HepG2 (cell line): Measurements from ENCODE around the gene NEDD8. TPM values are rescaled to one million over a fixed set of nuclear protein-coding genes. Genes with fewer than 3 reads are reported as not detected.
A peak's percentile ranks its signal among the peaks of the same experiment; 100 is the strongest.

ENCODE experiments used
- ATM ChIP-seq: fragments of 450-650 bp; IDR thresholded peaks from 2 replicates; pipeline ENCODE4 v1.7.1; 2017; ENCODE audit warnings: mild to moderate bottlenecking, borderline replicate concordance
- BHLHE40 ChIP-seq: IDR thresholded peaks from 2 replicates; pipeline ENCODE4 v1.6.1; 2011; ENCODE audit warnings: low read length, improper control_type of control experiment
- CENPBD1 ChIP-seq: sonication (generic); formaldehyde crosslinking; IDR thresholded peaks from 2 replicates; pipeline ENCODE4 v1.8.0; 2022; ENCODE audit warnings: missing genetic modification reagents, low read depth, mild to moderate bottlenecking, borderline replicate concordance
- DMAP1 ChIP-seq: IDR thresholded peaks from 2 replicates; pipeline ENCODE4 v1.6.1; 2016
- DNMT1 ChIP-seq: sonication (generic); formaldehyde crosslinking; IDR thresholded peaks from 2 replicates; pipeline ENCODE4 v1.5.1; 2020; ENCODE audit warnings: mild to moderate bottlenecking, missing genetic modification reagents
- FOXC1 ChIP-seq: sonication (generic); formaldehyde crosslinking; IDR thresholded peaks from 2 replicates; pipeline ENCODE4 v1.8.0; 2022; ENCODE audit warnings: mild to moderate bottlenecking, missing genetic modification reagents, borderline replicate concordance
- MAFG ChIP-seq: sonication (generic); formaldehyde crosslinking; IDR thresholded peaks from 2 replicates; pipeline ENCODE4 v1.5.1; 2020; ENCODE audit warnings: mild to moderate bottlenecking, missing genetic modification reagents
- PHB2 ChIP-seq: fragments of 450-650 bp; IDR thresholded peaks from 2 replicates; pipeline ENCODE4 v1.6.1; 2018; ENCODE audit not compliant: partially characterized antibody
- PRMT3 ChIP-seq: sonication (generic); formaldehyde crosslinking; IDR thresholded peaks from 2 replicates; pipeline ENCODE4 v1.8.1; 2022; ENCODE audit warnings: low read depth, mild to moderate bottlenecking, moderate library complexity, missing genetic modification reagents, borderline replicate concordance
- PTBP1 ChIP-seq: fragments of 200-400 bp; formaldehyde crosslinking; IDR thresholded peaks from 2 replicates; pipeline ENCODE4 v1.6.1; 2018; ENCODE audit warnings: low read length, low read depth; ENCODE audit not compliant: poor library complexity, severe bottlenecking
- SNRNP70 ChIP-seq: fragments of 200-400 bp; formaldehyde crosslinking; IDR thresholded peaks from 2 replicates; pipeline ENCODE4 v1.6.1; 2017; ENCODE audit warnings: mild to moderate bottlenecking, low read depth, low read length, moderate library complexity
- SPEN ChIP-seq: sonication (generic); formaldehyde crosslinking; IDR thresholded peaks from 2 replicates; pipeline ENCODE4 v1.5.1; 2020; ENCODE audit warnings: low read depth, mild to moderate bottlenecking, missing genetic modification reagents
- SRF ChIP-seq: IDR thresholded peaks from 2 replicates; pipeline ENCODE4 v1.6.1; 2011; ENCODE audit warnings: mild to moderate bottlenecking, low read depth, low read length, moderate library complexity
- THYN1 ChIP-seq: sonication (generic); formaldehyde crosslinking; IDR thresholded peaks from 2 replicates; pipeline ENCODE4 v1.8.1; 2023; ENCODE audit warnings: low read depth, mild to moderate bottlenecking, moderate library complexity, missing genetic modification reagents, borderline replicate concordance
- ZFAT ChIP-seq: sonication (generic); formaldehyde crosslinking; conservative IDR thresholded peaks from 2 replicates; pipeline ENCODE4 v1.8.1; 2023; ENCODE audit warnings: missing genetic modification reagents, inconsistent platforms
- ZFP82 ChIP-seq: sonication (generic); formaldehyde crosslinking; IDR thresholded peaks from 2 replicates; pipeline ENCODE4 v1.5.1; 2020; ENCODE audit warnings: mild to moderate bottlenecking, missing genetic modification reagents, borderline replicate concordance
- ZFP90 ChIP-seq: sonication (generic); formaldehyde crosslinking; IDR thresholded peaks from 2 replicates; pipeline ENCODE4 v1.8.0; 2022; ENCODE audit warnings: missing genetic modification reagents, mild to moderate bottlenecking, inconsistent platforms, borderline replicate concordance
- ZFYVE20 ChIP-seq: sonication (generic); formaldehyde crosslinking; IDR thresholded peaks from 2 replicates; pipeline ENCODE4 v1.8.0; 2023; ENCODE audit warnings: low read depth, mild to moderate bottlenecking, moderate library complexity, missing genetic modification reagents, borderline replicate concordance
- ZIK1 ChIP-seq: sonication (generic); formaldehyde crosslinking; IDR thresholded peaks from 2 replicates; pipeline ENCODE4 v1.5.0; 2020; ENCODE audit warnings: mild to moderate bottlenecking, low read depth, missing genetic modification reagents, borderline replicate concordance
- ZNF562 ChIP-seq: sonication (generic); formaldehyde crosslinking; IDR thresholded peaks from 2 replicates; pipeline ENCODE4 v1.8.0; 2022; ENCODE audit warnings: missing genetic modification reagents, borderline replicate concordance
- ZNF563 ChIP-seq: sonication (generic); formaldehyde crosslinking; IDR thresholded peaks from 2 replicates; pipeline ENCODE4 v1.8.0; 2022; ENCODE audit warnings: mild to moderate bottlenecking, moderate library complexity, missing genetic modification reagents
- ZNF580 ChIP-seq: IDR thresholded peaks from 2 replicates; pipeline ENCODE4 v1.6.1; 2016; ENCODE audit warnings: low read depth, borderline replicate concordance
- ZNF615 ChIP-seq: sonication (generic); formaldehyde crosslinking; IDR thresholded peaks from 2 replicates; pipeline ENCODE4 v1.5.0; 2020; ENCODE audit warnings: mild to moderate bottlenecking, missing genetic modification reagents, borderline replicate concordance
- ZNF75D ChIP-seq: sonication (generic); formaldehyde crosslinking; IDR thresholded peaks from 2 replicates; pipeline ENCODE4 v1.8.1; 2023; ENCODE audit warnings: missing genetic modification reagents, mild to moderate bottlenecking, borderline replicate concordance
- ZNF788 ChIP-seq: sonication (generic); formaldehyde crosslinking; IDR thresholded peaks from 2 replicates; pipeline ENCODE4 v1.5.0; 2020; ENCODE audit warnings: mild to moderate bottlenecking, missing genetic modification reagents, borderline replicate concordance
- ZSCAN29 ChIP-seq: sonication (generic); formaldehyde crosslinking; conservative IDR thresholded peaks from 2 replicates; pipeline ENCODE4 v1.4.0; 2020; ENCODE audit warnings: mild to moderate bottlenecking, missing genetic modification reagents
- ZSCAN30 ChIP-seq: sonication (generic); formaldehyde crosslinking; IDR thresholded peaks from 2 replicates; pipeline ENCODE4 v1.5.0; 2020; ENCODE audit warnings: mild to moderate bottlenecking, missing genetic modification reagents
- polyA plus RNA-seq, 8 experiments: library from polyadenylated mRNA; depleted of rRNA in 3 of 8; stranded (reverse) in 7 of 8; unstranded in 1 of 8; fragments of >200 nt; fragmentation: Illumina TruSeq in 4 of 8; extraction: Trizol in 4 of 8; gene quantifications; 2 replicates each; pipeline versions ENCODE4 v1.2.1 to v1.2.3, GENCODE V29; 2011 to 2016; ENCODE audit warnings: low read depth in 4 of 8, missing spikeins in 1 of 8, mixed read lengths in 1 of 8; ENCODE audit not compliant: insufficient read depth in 1 of 8
- total RNA-seq, 5 experiments: library from RNA; depleted of rRNA; stranded (reverse); fragments of >200 nt; fragmentation: Illumina TruSeq; extraction: Trizol; gene quantifications; 2 replicates each; pipeline ENCODE4 v1.2.3, GENCODE V29; 2016; ENCODE audit warnings: low read depth in 1 of 5
- TF ChIP-seq, protein P1 (sequence below): sonication (generic); formaldehyde crosslinking; IDR thresholded peaks from 2 replicates; pipeline ENCODE4 v1.4.0; 2020; ENCODE audit warnings: missing genetic modification reagents

Gene NEDD8
- total and polyA plus RNA-seq, 2 of the 13 experiments (the other 11 are each of a cell fraction or from before 2014, with no cell fraction given): 535 to 713 TPM

- no peak for TF ChIP-seq ZNF615 (CRISPR knock-in tag)
- TF ChIP-seq CENPBD1 (CRISPR knock-in tag): no peak
- TF ChIP-seq ZFYVE20 (CRISPR knock-in tag): peak; percentile 96
- TF ChIP-seq, protein P1, sequence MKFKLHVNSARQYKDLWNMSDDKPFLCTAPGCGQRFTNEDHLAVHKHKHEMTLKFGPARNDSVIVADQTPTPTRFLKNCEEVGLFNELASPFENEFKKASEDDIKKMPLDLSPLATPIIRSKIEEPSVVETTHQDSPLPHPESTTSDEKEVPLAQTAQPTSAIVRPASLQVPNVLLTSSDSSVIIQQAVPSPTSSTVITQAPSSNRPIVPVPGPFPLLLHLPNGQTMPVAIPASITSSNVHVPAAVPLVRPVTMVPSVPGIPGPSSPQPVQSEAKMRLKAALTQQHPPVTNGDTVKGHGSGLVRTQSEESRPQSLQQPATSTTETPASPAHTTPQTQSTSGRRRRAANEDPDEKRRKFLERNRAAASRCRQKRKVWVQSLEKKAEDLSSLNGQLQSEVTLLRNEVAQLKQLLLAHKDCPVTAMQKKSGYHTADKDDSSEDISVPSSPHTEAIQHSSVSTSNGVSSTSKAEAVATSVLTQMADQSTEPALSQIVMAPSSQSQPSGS (CRISPR knock-in tag): peak; percentile 98; the same call in 1 of the 2 replicates
- TF ChIP-seq SNRNP70: no peak
- TF ChIP-seq ZSCAN29 (CRISPR knock-in tag): 0 out of 2 replicates have a peak, but pooled peaks have one; percentile 86
- peak; percentile 97; the same call in 1 of the 2 replicates for TF ChIP-seq DNMT1 (CRISPR knock-in tag)
- TF ChIP-seq FOXC1 (CRISPR knock-in tag): peak; percentile 99
- TF ChIP-seq ZSCAN30 (CRISPR knock-in tag): no peak
- TF ChIP-seq ZFAT (CRISPR knock-in tag): no peak
- TF ChIP-seq MAFG (CRISPR knock-in tag): no peak
- peak; percentile 93; the same call in 1 of the 2 replicates for TF ChIP-seq ZIK1 (CRISPR knock-in tag)
- no peak for TF ChIP-seq ATM
- peak; percentile 100 for TF ChIP-seq SPEN (CRISPR knock-in tag)
- TF ChIP-seq PTBP1: peak; percentile 99
- TF ChIP-seq PRMT3 (CRISPR knock-in tag): no peak
- peak; percentile 93 for TF ChIP-seq SRF
- peak; percentile 99 for TF ChIP-seq THYN1 (CRISPR knock-in tag)
- TF ChIP-seq PHB2: no peak
- TF ChIP-seq BHLHE40: peak; percentile 95
- TF ChIP-seq ZNF563 (CRISPR knock-in tag): peak; percentile 100
- peak; percentile 99 for TF ChIP-seq ZFP90 (CRISPR knock-in tag)
- no peak for TF ChIP-seq ZNF562
- peak; percentile 100 for TF ChIP-seq ZNF580 (CRISPR knock-in tag)
- TF ChIP-seq DMAP1: peak; percentile 100
- no peak for TF ChIP-seq ZFP82 (CRISPR knock-in tag)
- no peak for TF ChIP-seq ZNF75D (CRISPR knock-in tag)
- peak; percentile 100 for TF ChIP-seq ZNF788 (CRISPR knock-in tag)
Measured at GRCh38 chr14:24188251-24189058, 43.7 kb downstream of the NEDD8 start, which contains the start of gene IPO4 (continued).
